BLaER1 treated with 17β-estradiol and CSF1 and Interleukin-3, amounts not matched to agents 10 nM and 100 nM (cell line): Measurements from ENCODE around the gene KLK1.

Source experiments
- H3K27ac ChIP-seq, 11 experiments: shearing (Covaris generic); formaldehyde crosslinking; 2 replicates each; pipeline ENCODE4 v1.8.1; 2022
- H3K27me3 ChIP-seq, 11 experiments: shearing (Covaris generic); formaldehyde crosslinking; 2 replicates each; pipeline ENCODE4 v1.8.1; 2022
- H3K36me3 ChIP-seq, 11 experiments: shearing (Covaris generic); formaldehyde crosslinking; 2 replicates each; pipeline ENCODE4 v1.8.1; 2022
- H3K4me1 ChIP-seq, 10 experiments: shearing (Covaris generic); formaldehyde crosslinking; 2 replicates each; pipeline ENCODE4 v1.8.1; 2022
- H3K4me2 ChIP-seq, 11 experiments: shearing (Covaris generic); formaldehyde crosslinking; 2 replicates each; pipeline ENCODE4 v1.8.1; 2022
- H3K4me3 ChIP-seq, 10 experiments: shearing (Covaris generic); formaldehyde crosslinking; 2 replicates each; pipeline ENCODE4 v1.8.1; 2022
- H3K9ac ChIP-seq, 11 experiments: shearing (Covaris generic); formaldehyde crosslinking; 2 replicates each; pipeline ENCODE4 v1.8.1; 2022
- H3K9me3 ChIP-seq, 11 experiments: shearing (Covaris generic); formaldehyde crosslinking; replicated peaks in 1 of 11; 2 replicates each; pipeline ENCODE4 v1.8.1; 2022
- H4K20me1 ChIP-seq, 11 experiments: shearing (Covaris generic); formaldehyde crosslinking; 2 replicates each; pipeline ENCODE4 v1.8.1; 2022
- Cebpa-rat ChIP-seq, 11 experiments: shearing (Covaris generic); IDR thresholded peaks; 2 replicates each; pipeline ENCODE4 v1.8.1; 2022

KLK1 gene

DNA sequence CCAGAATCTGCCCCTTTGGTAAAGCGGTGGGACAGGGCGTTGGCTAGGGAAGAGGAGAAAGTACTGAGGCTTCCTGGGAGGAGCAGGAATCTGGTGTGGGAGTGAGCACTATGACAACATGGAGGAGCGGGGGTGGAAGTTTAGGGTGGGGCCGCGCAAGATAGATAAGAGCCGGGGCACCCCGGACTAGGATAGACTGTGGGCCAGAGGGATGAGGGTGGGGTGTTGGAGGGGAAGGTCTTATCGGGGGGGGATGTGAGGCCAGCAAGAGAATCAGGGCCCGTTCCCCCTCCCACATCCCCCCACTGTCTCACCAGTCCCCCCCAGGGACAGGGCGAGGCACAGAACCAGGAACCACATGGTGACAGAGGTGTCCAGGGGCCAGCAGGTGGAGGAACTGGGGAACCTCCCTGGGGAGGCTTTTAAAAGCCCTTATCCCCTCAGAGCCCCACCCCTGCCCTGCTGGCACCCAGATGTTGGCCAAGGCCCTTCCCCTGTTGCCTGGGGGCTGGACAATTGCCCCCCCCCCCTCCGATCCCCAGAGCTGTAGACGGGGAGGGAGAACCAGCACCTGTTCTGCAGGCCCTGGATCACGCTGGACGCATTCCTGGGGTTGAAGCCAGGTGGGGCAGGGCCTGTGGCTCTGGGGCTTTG is at the start of gene KLK1:
Gene KLK1 (minus strand): TSS at position 399 of the 654 bp plus-strand sequence. CDS start 39 bp downstream, at position 360.
- H3K4me2 ChIP-seq: peak within 1 kb of the TSS; percentile 29 to 96 (median 92); a peak in 20 of 22 replicates
- H3K4me3 ChIP-seq: no peak within 1 kb of the TSS

DNA sequence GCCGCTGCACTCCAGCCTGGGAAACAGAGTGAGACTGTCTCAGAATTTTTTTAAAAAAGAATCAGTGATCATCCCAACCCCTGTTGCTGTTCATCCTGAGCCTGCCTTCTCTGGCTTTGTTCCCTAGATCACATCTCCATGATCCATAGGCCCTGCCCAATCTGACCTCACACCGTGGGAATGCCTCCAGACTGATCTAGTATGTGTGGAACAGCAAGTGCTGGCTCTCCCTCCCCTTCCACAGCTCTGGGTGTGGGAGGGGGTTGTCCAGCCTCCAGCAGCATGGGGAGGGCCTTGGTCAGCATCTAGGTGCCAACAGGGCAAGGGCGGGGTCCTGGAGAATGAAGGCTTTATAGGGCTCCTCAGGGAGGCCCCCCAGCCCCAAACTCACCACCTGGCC is 49.5 kb upstream of the KLK1 start, which contains the start of gene KLK2:
Gene KLK2 (plus strand): TSS at position 384 of the 400 bp plus-strand sequence. CDS start 35 bp downstream, outside the sequence.
- Histone ChIP-seq H3K4me1 (peaks cover 21 to 40% (median 37%) of the 10 kb centered on the region in 10 experiments), H3K27ac (no peak within 1 kb of the TSS), H3K4me3 (no peak within 1 kb of the TSS), H3K4me2 (peak within 1 kb of the TSS in 9 of 11 experiments; percentile 21 to 75 (median 67); a peak in 18 of 22 replicates), H3K27me3 (no peaks in the 10 kb centered on the region), H4K20me1 (no peaks in the 10 kb centered on the region), H3K36me3 (no peaks in the 10 kb centered on the region), H3K9ac (0 out of 22 replicates have a peak within 1 kb of the TSS, but pooled peaks of 1 of the 11 experiments have one; percentile 41), H3K9me3 (no peaks in the 10 kb centered on the region; a peak in 1 of 22 replicates)
- TF ChIP-seq Cebpa-rat (IDR thresholded peaks at IDR 0.05): no peak

More for the DNA sequence above, at the start of gene KLK1:
- Histone ChIP-seq H4K20me1 (no peaks in the 10 kb centered on the region), H3K27me3 (no peaks in the 10 kb centered on the region), H3K9me3 (peaks cover 8 to 16% (median 12%) of the 10 kb centered on the region in 11 experiments; a peak in 20 of 22 replicates), H3K4me1 (peaks cover 46 to 61% (median 57%) of the 10 kb centered on the region in 10 experiments), H3K9ac (peak within 1 kb of the TSS in 2 of 11 experiments; percentile 13 to 33; a peak in 2 of 22 replicates), H3K36me3 (no peaks in the 10 kb centered on the region), H3K27ac (no peak within 1 kb of the TSS)
- no peak for TF ChIP-seq Cebpa-rat (IDR thresholded peaks at IDR 0.05)

DNA sequence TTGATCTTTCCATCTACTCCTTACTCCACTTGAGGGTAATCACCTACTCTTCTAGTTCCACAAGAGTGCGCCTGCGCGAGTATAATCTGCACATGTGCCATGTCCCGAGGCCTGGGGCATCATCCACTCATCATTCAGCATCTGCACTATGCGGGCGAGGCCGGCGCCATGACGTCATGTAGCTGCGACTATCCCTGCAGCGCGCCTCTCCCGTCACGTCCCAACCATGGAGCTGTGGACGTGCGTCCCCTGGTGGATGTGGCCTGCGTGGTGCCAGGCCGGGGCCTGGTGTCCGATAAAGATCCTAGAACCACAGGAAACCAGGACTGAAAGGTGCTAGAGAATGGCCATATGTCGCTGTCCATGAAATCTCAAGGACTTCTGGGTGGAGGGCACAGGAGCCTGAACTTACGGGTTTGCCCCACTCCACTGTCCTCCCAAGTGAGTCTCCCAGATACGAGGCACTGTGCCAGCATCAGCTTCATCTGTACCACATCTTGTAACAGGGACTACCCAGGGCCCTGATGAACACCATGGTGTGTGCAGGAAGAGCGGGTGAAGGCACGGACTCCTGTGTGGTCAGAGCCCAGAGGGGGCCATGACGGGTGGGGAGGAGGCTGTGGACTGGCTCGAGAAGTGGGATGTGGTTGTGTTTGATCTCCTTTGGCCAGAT is 47.0 kb upstream of the KLK1 start:
- Histone ChIP-seq H3K27ac (no peak overlapping the region), H4K20me1 (no peaks in the 10 kb centered on the region), H3K4me1 (peaks cover 7 to 25% (median 23%) of the 10 kb centered on the region in 10 experiments; a peak in 19 of 20 replicates), H3K4me3 (no peak overlapping the region), H3K9ac (no peak overlapping the region), H3K4me2 (no peak overlapping the region), H3K9me3 (no peaks in the 10 kb centered on the region; a peak in 1 of 22 replicates), H3K27me3 (no peaks in the 10 kb centered on the region), H3K36me3 (no peaks in the 10 kb centered on the region)
- TF ChIP-seq Cebpa-rat (IDR thresholded peaks at IDR 0.05): no peak

DNA sequence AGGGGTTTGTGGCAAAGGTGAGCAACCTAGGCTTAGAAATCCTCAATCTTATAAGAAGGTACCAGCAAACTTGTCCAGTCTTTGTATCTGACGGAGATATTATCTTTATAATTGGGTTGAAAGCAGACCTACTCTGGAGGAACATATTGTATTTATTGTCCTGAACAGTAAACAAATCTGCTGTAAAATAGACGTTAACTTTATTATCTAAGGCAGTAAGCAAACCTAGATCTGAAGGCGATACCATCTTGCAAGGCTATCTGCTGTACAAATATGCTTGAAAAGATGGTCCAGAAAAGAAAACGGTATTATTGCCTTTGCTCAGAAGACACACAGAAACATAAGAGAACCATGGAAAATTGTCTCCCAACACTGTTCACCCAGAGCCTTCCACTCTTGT is 45.9 kb upstream of the KLK1 start:
- Histone ChIP-seq H3K4me2 (no peak overlapping the region), H3K36me3 (no peaks in the 10 kb centered on the region), H3K9me3 (no peaks in the 10 kb centered on the region; a peak in 1 of 22 replicates), H3K9ac (no peak overlapping the region), H3K4me1 (peaks cover 0 to 14% (median 13%) of the 10 kb centered on the region in 10 experiments; a peak in 15 of 20 replicates), H4K20me1 (no peaks in the 10 kb centered on the region), H3K4me3 (no peak overlapping the region), H3K27me3 (no peaks in the 10 kb centered on the region), H3K27ac (no peak overlapping the region)
- TF ChIP-seq Cebpa-rat (IDR thresholded peaks at IDR 0.05): no peak

DNA sequence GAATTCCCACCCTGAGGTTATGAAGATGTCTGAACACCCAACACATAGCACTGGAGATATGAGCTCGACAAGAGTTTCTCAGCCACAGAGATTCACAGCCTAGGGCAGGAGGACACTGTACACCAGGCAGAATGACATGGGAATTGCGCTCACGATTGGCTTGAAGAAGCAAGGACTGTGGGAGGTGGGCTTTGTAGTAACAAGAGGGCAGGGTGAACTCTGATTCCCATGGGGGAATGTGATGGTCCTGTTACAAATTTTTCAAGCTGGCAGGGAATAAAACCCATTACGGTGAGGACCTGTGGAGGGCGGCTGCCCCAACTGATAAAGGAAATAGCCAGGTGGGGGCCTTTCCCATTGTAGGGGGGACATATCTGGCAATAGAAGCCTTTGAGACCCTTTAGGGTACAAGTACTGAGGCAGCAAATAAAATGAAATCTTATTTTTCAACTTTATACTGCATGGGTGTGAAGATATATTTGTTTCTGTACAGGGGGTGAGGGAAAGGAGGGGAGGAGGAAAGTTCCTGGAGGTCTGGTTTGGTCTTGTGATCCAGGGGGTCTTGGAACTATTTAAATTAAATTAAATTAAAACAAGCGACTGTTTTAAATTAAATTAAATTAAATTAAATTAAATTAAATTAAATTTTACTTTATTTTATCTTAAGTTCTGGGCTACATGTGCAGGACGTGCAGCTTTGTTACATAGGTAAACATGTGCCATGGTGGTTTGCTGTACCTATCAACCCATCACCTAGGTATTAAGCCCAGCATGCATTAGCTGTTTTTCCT is 38.1 kb upstream of the KLK1 start:
- Histone ChIP-seq H3K9me3 (peaks cover 14 to 23% (median 18%) of the 10 kb centered on the region in 11 experiments; a peak in 20 of 22 replicates), H3K4me1 (peaks cover 0 to 4% (median 0%) of the 10 kb centered on the region in 10 experiments; a peak in 2 of 20 replicates), H3K27me3 (no peaks in the 10 kb centered on the region), H3K9ac (no peak overlapping the region), H4K20me1 (no peaks in the 10 kb centered on the region), H3K27ac (no peak overlapping the region), H3K4me3 (no peak overlapping the region), H3K4me2 (no peak overlapping the region), H3K36me3 (no peaks in the 10 kb centered on the region)
- no peak for TF ChIP-seq Cebpa-rat (IDR thresholded peaks at IDR 0.05)

DNA sequence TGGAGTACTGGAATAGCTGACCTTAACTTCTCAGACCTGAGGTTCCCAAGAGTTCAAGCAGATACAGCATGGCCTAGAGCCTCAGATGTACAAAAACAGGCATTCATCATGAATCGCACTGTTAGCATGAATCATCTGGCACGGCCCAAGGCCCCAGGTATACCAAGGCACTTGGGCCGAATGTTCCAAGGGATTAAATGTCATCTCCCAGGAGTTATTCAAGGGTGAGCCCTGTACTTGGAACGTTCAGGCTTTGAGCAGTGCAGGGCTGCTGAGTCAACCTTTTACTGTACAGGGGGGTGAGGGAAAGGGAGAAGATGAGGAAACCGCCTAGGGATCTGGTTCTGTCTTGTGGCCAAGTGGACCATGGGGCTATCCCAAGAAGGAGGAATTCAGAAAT is 37.4 kb upstream of the KLK1 start:
- Histone ChIP-seq H3K4me1 (peaks cover 0 to 8% (median 0%) of the 10 kb centered on the region in 10 experiments; a peak in 5 of 20 replicates), H3K4me3 (no peak overlapping the region), H3K36me3 (no peaks in the 10 kb centered on the region), H4K20me1 (no peaks in the 10 kb centered on the region), H3K9me3 (peaks cover 14 to 23% (median 18%) of the 10 kb centered on the region in 11 experiments; a peak in 20 of 22 replicates), H3K27me3 (no peaks in the 10 kb centered on the region), H3K27ac (no peak overlapping the region), H3K9ac (no peak overlapping the region), H3K4me2 (no peak overlapping the region)
- TF ChIP-seq Cebpa-rat (IDR thresholded peaks at IDR 0.05): no peak

DNA sequence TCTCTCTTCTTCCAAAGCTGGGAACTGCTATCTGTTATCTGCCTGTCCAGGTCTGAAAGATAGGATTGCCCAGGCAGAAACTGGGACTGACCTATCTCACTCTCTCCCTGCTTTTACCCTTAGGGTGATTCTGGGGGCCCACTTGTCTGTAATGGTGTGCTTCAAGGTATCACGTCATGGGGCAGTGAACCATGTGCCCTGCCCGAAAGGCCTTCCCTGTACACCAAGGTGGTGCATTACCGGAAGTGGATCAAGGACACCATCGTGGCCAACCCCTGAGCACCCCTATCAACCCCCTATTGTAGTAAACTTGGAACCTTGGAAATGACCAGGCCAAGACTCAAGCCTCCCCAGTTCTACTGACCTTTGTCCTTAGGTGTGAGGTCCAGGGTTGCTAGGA is 36.3 kb upstream of the KLK1 start:
- no peak for TF ChIP-seq Cebpa-rat (IDR thresholded peaks at IDR 0.05)
- H3K4me1 ChIP-seq: peaks cover 0 to 9% (median 0%) of the 10 kb centered on the region in 10 experiments; a peak in 5 of 20 replicates
- H3K27ac ChIP-seq: no peak overlapping the region
- no peak overlapping the region for H3K4me2 ChIP-seq
- no peak overlapping the region for H3K9ac ChIP-seq
- H4K20me1 ChIP-seq: no peaks in the 10 kb centered on the region
- H3K27me3 ChIP-seq: no peaks in the 10 kb centered on the region
- no peaks in the 10 kb centered on the region for H3K36me3 ChIP-seq
- peaks cover 14 to 23% (median 18%) of the 10 kb centered on the region in 11 experiments; a peak in 20 of 22 replicates for H3K9me3 ChIP-seq
- H3K4me3 ChIP-seq: no peak overlapping the region

DNA sequence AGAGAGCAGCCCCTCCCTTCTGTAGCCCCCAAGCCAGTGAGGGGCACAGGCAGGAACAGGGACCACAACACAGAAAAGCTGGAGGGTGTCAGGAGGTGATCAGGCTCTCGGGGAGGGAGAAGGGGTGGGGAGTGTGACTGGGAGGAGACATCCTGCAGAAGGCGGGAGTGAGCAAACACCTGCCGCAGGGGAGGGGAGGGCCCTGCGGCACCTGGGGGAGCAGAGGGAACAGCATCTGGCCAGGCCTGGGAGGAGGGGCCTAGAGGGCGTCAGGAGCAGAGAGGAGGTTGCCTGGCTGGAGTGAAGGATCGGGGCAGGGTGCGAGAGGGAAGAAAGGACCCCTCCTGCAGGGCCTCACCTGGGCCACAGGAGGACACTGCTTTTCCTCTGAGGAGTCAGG is 35.3 kb upstream of the KLK1 start:
- Histone ChIP-seq H3K27ac (no peak overlapping the region), H3K36me3 (no peaks in the 10 kb centered on the region), H3K4me2 (no peak overlapping the region), H3K9ac (no peak overlapping the region), H3K27me3 (no peaks in the 10 kb centered on the region), H3K4me3 (no peak overlapping the region), H4K20me1 (no peaks in the 10 kb centered on the region), H3K9me3 (peaks cover 14 to 23% (median 18%) of the 10 kb centered on the region in 11 experiments; a peak in 20 of 22 replicates), H3K4me1 (peaks cover 0 to 9% (median 0%) of the 10 kb centered on the region in 10 experiments; a peak in 5 of 20 replicates)
- no peak for TF ChIP-seq Cebpa-rat (IDR thresholded peaks at IDR 0.05)
